ENCODE results near the gene ANKRD13D.

Gene ANKRD13D

DNA sequence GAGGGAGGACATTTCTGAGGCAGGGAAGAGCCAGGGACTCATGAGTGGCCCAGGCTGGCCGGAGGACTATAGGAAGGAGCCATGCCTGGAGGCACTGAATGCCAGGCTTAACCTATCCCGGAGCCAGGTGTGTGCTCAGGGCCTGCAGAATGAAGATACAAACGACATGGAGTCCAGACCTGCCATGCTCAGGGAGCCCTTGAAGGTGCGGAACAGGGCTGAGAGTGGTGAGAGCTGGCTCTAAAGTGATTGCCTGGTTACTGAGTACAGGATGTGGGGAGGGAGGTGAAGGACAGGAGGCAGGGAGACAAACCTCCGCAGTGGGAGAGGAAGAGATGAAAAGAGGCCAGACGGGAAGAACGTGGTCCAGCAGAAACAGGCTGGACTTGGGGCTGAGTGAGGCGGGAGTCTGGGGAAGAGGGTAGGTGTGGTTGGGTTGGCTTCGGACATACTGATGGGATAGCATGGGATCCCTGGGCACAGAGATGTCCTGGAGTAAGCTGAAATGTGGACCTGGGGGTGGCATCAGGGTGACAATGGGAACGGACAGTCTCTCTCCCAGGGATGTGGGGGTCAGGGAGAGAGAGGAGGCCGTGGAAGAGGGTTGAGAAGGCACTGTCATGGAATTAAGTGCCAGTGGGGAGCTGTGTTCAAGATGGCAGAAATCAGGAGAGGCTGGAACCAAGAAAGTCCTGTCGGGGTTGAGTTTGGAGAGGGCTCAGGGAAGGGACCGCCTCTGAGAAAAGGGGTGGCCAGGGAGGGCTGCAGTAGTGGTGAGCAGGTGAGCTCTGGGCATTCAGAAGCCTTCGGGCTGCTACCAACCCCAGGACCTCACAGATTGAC, 1.5 kb upstream of the ANKRD13D start:
- Histone ChIP-seq H3K4me3 (ENCODE audit: low read depth, low read length) (no peak overlapping the region), H3K36me3 (replicated peaks) (peaks cover 52% of the 10 kb centered on the region), H3K27me3 (replicated peaks) (no peaks in the 10 kb centered on the region), H3K27ac (peak overlapping the region; percentile 88)
- DNase-seq: no peak
- in situ Hi-C loops (cut with HindIII; ENCODE audit: low pct_ligation_motif_present, low sequenced_read_pairs): no loop called here
- TF ChIP-seq, protein P1, sequence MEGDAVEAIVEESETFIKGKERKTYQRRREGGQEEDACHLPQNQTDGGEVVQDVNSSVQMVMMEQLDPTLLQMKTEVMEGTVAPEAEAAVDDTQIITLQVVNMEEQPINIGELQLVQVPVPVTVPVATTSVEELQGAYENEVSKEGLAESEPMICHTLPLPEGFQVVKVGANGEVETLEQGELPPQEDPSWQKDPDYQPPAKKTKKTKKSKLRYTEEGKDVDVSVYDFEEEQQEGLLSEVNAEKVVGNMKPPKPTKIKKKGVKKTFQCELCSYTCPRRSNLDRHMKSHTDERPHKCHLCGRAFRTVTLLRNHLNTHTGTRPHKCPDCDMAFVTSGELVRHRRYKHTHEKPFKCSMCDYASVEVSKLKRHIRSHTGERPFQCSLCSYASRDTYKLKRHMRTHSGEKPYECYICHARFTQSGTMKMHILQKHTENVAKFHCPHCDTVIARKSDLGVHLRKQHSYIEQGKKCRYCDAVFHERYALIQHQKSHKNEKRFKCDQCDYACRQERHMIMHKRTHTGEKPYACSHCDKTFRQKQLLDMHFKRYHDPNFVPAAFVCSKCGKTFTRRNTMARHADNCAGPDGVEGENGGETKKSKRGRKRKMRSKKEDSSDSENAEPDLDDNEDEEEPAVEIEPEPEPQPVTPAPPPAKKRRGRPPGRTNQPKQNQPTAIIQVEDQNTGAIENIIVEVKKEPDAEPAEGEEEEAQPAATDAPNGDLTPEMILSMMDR (IDR thresholded peaks at IDR 0.05; ENCODE audit: low read depth, low read length, missing control alignments): no peak

- TF ChIP-seq, protein P1 (IDR thresholded peaks at IDR 0.05; ENCODE audit: low read depth, low read length, missing control alignments): no peak
- Histone ChIP-seq H3K27ac (peak overlapping the region; percentile 88), H3K4me3 (ENCODE audit: low read depth, low read length) (peak overlapping the region; percentile 69), H3K36me3 (replicated peaks) (peaks cover 47% of the 10 kb centered on the region), H3K27me3 (replicated peaks) (no peaks in the 10 kb centered on the region)
- in situ Hi-C loops (cut with HindIII; ENCODE audit: low pct_ligation_motif_present, low sequenced_read_pairs): no loop called here
- no peak for DNase-seq
Observed at GRCh38 chr11:67288198-67288451, 978 bp upstream of the ANKRD13D start.

GRCh38 chr11:67288452-67289225, 464 bp upstream of the ANKRD13D start:
- H3K36me3 ChIP-seq (replicated peaks): peaks cover 44% of the 10 kb centered on the region
- H3K27me3 ChIP-seq (replicated peaks): no peaks in the 10 kb centered on the region
- peak; percentile 87 for DNase-seq
- in situ Hi-C loops (cut with HindIII; ENCODE audit: low pct_ligation_motif_present, low sequenced_read_pairs): no loop called here
- TF ChIP-seq, protein P1 (IDR thresholded peaks at IDR 0.05; ENCODE audit: low read depth, low read length, missing control alignments): peak; percentile 9
- peak overlapping the region; percentile 88 for H3K27ac ChIP-seq
- H3K4me3 ChIP-seq (ENCODE audit: low read depth, low read length): peak overlapping the region; percentile 69

GRCh38 chr11:67289651-67290479, 762 bp downstream of the ANKRD13D start:
- TF ChIP-seq, protein P1 (IDR thresholded peaks at IDR 0.05; ENCODE audit: low read depth, low read length, missing control alignments): no peak
- in situ Hi-C loops (cut with HindIII; ENCODE audit: low pct_ligation_motif_present, low sequenced_read_pairs): no loop called here
- no peaks in the 10 kb centered on the region for H3K27me3 ChIP-seq (replicated peaks)
- H3K36me3 ChIP-seq (replicated peaks): peaks cover 41% of the 10 kb centered on the region
- no peak for DNase-seq
- H3K4me3 ChIP-seq (ENCODE audit: low read depth, low read length): peak overlapping the region; percentile 76
- H3K27ac ChIP-seq: no peak overlapping the region

GRCh38 chr11:67290801-67291200, 1.7 kb downstream of the ANKRD13D start:
- Histone ChIP-seq H3K27ac (no peak overlapping the region), H3K36me3 (replicated peaks) (peaks cover 43% of the 10 kb centered on the region), H3K27me3 (replicated peaks) (no peaks in the 10 kb centered on the region), H3K4me3 (ENCODE audit: low read depth, low read length) (peak overlapping the region; percentile 76)
- DNase-seq: no peak
- TF ChIP-seq, protein P1 (IDR thresholded peaks at IDR 0.05; ENCODE audit: low read depth, low read length, missing control alignments): no peak
- in situ Hi-C loops (cut with HindIII; ENCODE audit: low pct_ligation_motif_present, low sequenced_read_pairs): no loop called here

Measured in brain microvascular endothelial cell (primary cell).